ENCODE measurements around the gene RPTOR. TPM values are rescaled to one million over a fixed set of nuclear protein-coding genes. Genes with fewer than 3 reads are reported as not detected.

The RPTOR gene
- total RNA-seq, 3 donors from 2014 or later (not counting 1 experiment from before 2014, with no cell fraction given), result 49.2 to 63.6 (median 55.4) TPM

- Histone ChIP-seq H3K27me3 (ENCODE audit: control insufficient read depth, insufficient read depth, low read length) (peaks cover 7% of the 10 kb centered on the region), H3K4me1 (ENCODE audit: control insufficient read depth, insufficient read depth, low read length) (peaks cover 53% of the 10 kb centered on the region), H3K9me3 (ENCODE audit: control insufficient read depth, insufficient read depth, low read length) (no peaks in the 10 kb centered on the region), H3K27ac (ENCODE audit: low read length) (no peak overlapping the region), H3K4me3 (ENCODE audit: low read length) (no peak overlapping the region), H3K36me3 (ENCODE audit: control insufficient read depth, insufficient read depth, low read length) (peaks cover 39% of the 10 kb centered on the region)
- H3K27ac Mint-ChIP-seq, result peak overlapping the region in 1 of 2 donors; percentile 52
- no peak overlapping the region for H3K4me3 Mint-ChIP-seq
- H3K4me1 Mint-ChIP-seq, result peaks cover 8 to 22% of the 10 kb centered on the region in 2 donors
- no peaks in the 10 kb centered on the region for H3K36me3 Mint-ChIP-seq
- 94% methylated on average over 40 of the region's 40 CpGs for WGBS (ENCODE audit: insufficient coverage)
- TF ChIP-seq, protein P1, sequence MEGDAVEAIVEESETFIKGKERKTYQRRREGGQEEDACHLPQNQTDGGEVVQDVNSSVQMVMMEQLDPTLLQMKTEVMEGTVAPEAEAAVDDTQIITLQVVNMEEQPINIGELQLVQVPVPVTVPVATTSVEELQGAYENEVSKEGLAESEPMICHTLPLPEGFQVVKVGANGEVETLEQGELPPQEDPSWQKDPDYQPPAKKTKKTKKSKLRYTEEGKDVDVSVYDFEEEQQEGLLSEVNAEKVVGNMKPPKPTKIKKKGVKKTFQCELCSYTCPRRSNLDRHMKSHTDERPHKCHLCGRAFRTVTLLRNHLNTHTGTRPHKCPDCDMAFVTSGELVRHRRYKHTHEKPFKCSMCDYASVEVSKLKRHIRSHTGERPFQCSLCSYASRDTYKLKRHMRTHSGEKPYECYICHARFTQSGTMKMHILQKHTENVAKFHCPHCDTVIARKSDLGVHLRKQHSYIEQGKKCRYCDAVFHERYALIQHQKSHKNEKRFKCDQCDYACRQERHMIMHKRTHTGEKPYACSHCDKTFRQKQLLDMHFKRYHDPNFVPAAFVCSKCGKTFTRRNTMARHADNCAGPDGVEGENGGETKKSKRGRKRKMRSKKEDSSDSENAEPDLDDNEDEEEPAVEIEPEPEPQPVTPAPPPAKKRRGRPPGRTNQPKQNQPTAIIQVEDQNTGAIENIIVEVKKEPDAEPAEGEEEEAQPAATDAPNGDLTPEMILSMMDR (IDR thresholded peaks at IDR 0.05), result no peak
- no peaks in the 10 kb centered on the region for H3K9me3 Mint-ChIP-seq
- ATAC-seq, result no peak
- intact Hi-C loops (cut with micrococcal nuclease), result no loop called here
- no peak for DNase-seq
- H3K27me3 Mint-ChIP-seq (ENCODE audit: low read depth in 2 of 2), result peaks cover 4 to 5% of the 10 kb centered on the region in 2 donors
Measured at GRCh38 chr17:80999536-81000333, 455.1 kb downstream of the RPTOR start.

DNA sequence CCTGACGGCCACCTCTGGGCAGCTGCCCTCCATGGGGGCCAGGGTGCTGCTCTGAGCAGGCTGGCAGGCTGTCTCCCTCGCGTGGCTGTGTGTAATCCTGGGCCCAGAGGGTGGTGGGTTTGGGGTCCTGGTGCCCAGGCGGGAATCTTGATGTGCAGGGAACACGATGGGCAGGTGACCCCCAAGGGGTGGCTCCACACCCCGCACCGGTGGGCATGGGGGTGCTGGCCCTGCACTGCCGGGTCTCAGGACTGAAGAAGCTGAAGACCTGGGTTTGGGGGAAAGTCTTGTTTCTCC lies 455.6 kb downstream of the RPTOR start:
- WGBS (ENCODE audit: insufficient coverage), result over 99% methylated on average over 8 of the region's 8 CpGs
- Mint-ChIP-seq H3K27me3 (ENCODE audit: low read depth in 2 of 2) (peaks cover 7 to 8% of the 10 kb centered on the region in 2 donors), H3K9me3 (no peaks in the 10 kb centered on the region), H3K36me3 (no peaks in the 10 kb centered on the region), H3K4me3 (no peak overlapping the region), H3K4me1 (peaks cover 11 to 25% of the 10 kb centered on the region in 2 donors), H3K27ac (no peak overlapping the region)
- Histone ChIP-seq H3K27me3 (ENCODE audit: control insufficient read depth, insufficient read depth, low read length) (peaks cover 10% of the 10 kb centered on the region), H3K27ac (ENCODE audit: low read length) (no peak overlapping the region), H3K4me3 (ENCODE audit: low read length) (no peak overlapping the region), H3K4me1 (ENCODE audit: control insufficient read depth, insufficient read depth, low read length) (peaks cover 55% of the 10 kb centered on the region), H3K36me3 (ENCODE audit: control insufficient read depth, insufficient read depth, low read length) (peaks cover 34% of the 10 kb centered on the region), H3K9me3 (ENCODE audit: control insufficient read depth, insufficient read depth, low read length) (no peaks in the 10 kb centered on the region)
- intact Hi-C loops (cut with micrococcal nuclease), result no loop called here
- ATAC-seq, result no peak
- TF ChIP-seq, protein P1 (IDR thresholded peaks at IDR 0.05), result no peak
- no peak for DNase-seq

DNA sequence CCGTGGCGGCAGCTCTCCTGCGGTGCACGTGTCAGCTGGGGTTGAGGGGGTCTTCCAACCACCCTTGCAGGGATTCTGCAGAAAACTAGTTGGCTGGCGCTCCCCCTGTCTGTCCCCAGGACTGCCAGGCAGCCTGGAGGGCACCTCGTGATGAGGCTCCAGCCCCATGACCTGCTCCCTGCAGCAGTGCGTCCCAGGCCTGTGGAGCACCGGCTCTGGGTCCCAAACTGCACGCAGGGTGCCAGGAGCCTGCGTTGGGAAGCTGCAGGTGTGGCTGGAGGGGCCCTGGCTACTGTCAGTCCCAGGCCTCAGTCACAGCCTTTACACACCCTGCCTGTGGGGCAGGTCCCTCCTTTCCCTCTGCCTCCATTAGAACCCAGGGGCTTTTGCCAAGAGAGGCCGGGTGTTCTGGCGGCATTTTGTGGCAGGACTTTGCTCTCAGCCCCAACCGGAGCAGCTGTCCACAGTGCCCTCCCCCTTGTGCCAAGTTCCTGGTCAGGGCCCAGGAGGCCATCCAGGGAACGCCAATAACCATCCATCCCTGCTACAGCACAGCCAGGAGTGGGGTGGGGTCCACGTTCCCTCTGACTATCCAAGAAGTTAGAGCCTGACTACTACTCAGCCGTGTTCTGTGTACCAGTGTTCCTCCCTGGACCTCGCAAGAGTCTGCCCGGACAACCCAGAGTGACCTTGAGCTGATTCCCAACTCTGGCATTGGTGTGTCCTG lies 456.2 kb downstream of the RPTOR start:
- H3K4me1 ChIP-seq (ENCODE audit: control insufficient read depth, insufficient read depth, low read length), result peaks cover 55% of the 10 kb centered on the region
- no peak for ATAC-seq
- DNase-seq, result no peak
- intact Hi-C loops (cut with micrococcal nuclease), result no loop called here
- peaks cover 7 to 8% of the 10 kb centered on the region in 2 donors for H3K27me3 Mint-ChIP-seq (ENCODE audit: low read depth in 2 of 2)
- TF ChIP-seq, protein P1 (IDR thresholded peaks at IDR 0.05), result no peak
- no peak overlapping the region for H3K4me3 ChIP-seq (ENCODE audit: low read length)
- H3K4me3 Mint-ChIP-seq, result no peak overlapping the region
- no peaks in the 10 kb centered on the region for H3K36me3 Mint-ChIP-seq
- H3K9me3 Mint-ChIP-seq, result no peaks in the 10 kb centered on the region
- peaks cover 30% of the 10 kb centered on the region for H3K36me3 ChIP-seq (ENCODE audit: control insufficient read depth, insufficient read depth, low read length)
- peaks cover 10% of the 10 kb centered on the region for H3K27me3 ChIP-seq (ENCODE audit: control insufficient read depth, insufficient read depth, low read length)
- no peaks in the 10 kb centered on the region for H3K9me3 ChIP-seq (ENCODE audit: control insufficient read depth, insufficient read depth, low read length)
- WGBS (ENCODE audit: insufficient coverage), result 91% methylated on average over 18 of the region's 18 CpGs
- H3K27ac ChIP-seq (ENCODE audit: low read length), result no peak overlapping the region
- peaks cover 11 to 25% of the 10 kb centered on the region in 2 donors for H3K4me1 Mint-ChIP-seq
- no peak overlapping the region for H3K27ac Mint-ChIP-seq
